GM21515 (cell line): ENCODE results near the gene SMTN.

Experiments used
- ATAC-seq: cut with Tn5 transposase; IDR thresholded peaks from one replicate; pipeline ENCODE4 v1.9.1; 2021; ENCODE audit not compliant: unreplicated experiment

Gene SMTN

DNA sequence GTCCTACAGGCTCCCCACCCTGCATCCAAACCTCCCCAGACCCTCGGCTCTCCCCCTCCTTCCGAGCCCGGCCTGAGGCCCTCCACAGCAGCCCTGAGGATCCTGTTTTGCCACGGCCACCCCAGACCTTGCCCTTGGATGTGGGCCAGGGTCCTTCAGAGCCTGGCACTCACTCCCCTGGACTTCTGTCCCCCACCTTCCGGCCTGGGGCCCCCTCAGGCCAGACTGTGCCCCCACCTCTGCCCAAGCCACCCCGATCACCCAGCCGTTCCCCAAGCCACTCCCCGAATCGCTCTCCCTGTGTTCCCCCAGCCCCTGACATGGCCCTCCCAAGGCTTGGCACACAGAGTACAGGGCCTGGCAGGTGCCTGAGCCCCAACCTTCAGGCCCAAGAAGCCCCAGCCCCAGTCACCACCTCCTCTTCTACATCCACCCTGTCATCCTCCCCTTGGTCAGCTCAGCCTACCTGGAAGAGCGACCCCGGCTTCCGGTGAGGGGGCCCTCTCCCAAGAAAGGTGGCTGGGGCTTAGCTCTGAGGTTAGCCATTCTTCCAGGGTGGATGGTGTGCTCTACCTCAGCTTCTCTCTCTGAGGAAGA is 44.5 kb downstream of the SMTN start:
- no peak for ATAC-seq

GRCh38 chr22:31126128-31126868 is 45.2 kb downstream of the SMTN start:
- no peak for ATAC-seq

GRCh38 chr22:31126869-31127175 is 45.7 kb downstream of the SMTN start:
- no peak for ATAC-seq

DNA sequence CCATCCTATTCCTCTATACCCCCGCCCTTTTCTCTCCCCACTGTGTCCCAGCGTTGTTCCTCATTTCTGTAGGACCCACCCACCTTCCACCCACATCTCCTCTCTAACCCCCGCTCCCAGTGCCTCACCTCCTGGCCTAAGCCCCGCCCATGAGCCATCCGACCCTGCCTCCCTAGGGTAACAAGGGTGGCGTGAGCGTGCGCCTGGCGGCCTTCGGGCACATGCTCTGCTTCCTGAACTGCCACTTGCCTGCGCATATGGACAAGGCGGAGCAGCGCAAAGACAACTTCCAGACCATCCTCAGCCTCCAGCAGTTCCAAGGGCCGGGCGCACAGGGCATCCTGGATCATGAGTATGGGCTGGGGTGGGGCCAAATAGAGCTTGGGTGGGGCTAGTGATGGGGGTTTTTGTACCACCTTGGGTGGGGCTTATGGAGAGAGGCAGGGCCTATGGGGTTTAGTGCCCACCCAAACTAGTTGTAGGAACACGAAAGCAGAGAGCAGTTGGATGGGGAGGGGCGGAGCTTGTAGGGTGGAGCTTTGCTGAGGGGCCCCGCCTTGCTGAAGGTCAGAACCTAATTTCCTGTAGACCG is 46.2 kb downstream of the SMTN start:
- ATAC-seq, result no peak

GRCh38 chr22:31128156-31128555 is 47.0 kb downstream of the SMTN start:
- no peak for ATAC-seq

DNA sequence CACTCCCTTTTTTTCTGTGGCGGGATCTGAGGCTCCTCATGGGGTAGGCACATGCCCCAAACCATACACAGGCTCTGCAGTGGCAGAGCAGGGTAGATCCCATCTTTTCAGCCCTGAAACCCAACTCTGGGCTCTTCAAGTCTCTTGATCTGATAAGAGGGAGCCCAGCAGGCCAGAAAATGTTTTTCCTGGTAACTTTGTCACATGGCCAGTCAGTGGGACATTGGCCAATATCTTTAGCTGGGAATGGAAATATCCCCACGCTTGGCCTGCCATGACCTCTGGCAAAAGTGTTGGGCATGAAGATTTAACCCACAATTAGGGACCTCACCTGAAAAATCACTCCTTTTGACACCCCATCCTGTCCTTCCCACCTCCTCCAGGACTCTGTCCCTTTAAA is 49.8 kb downstream of the SMTN start:
- no peak for ATAC-seq

DNA sequence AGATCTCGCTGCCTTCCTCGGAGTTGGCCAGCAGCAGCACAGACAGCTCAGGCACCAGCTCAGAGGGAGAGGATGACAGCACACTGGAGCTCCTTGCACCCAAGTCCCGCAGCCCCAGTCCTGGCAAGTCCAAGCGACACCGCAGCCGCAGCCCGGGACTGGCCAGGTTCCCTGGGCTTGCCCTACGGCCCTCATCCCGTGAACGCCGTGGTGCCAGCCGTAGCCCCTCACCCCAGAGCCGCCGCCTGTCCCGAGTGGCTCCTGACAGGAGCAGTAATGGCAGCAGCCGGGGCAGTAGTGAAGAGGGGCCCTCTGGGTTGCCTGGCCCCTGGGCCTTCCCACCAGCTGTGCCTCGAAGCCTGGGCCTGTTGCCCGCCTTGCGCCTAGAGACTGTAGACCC is 52.8 kb downstream of the SMTN start:
- no peak for ATAC-seq

DNA sequence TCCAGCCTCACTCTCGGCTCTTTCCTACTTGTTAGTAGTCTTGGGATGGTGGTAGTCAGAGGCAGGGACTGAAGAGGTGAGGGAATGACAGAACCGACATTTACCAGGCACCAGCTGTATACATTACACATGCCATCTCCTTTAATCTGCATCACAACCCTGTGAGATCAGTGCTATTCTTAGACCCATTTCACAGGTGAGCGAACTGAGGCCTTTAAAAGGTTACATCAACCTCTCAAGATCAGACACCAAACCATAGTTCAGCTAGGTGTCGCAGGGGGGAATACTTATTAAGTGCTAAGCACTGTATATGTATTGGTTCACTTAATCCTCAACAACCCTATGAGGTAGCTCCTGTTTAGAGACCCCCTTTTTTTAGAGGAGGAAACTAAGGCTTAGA is 53.6 kb downstream of the SMTN start:
- no peak for ATAC-seq

GRCh38 chr22:31135706-31136105 is 54.6 kb downstream of the SMTN start:
- ATAC-seq, result no peak

- no peak for ATAC-seq
Measured at GRCh38 chr22:31136155-31136554, 55.0 kb downstream of the SMTN start.

DNA sequence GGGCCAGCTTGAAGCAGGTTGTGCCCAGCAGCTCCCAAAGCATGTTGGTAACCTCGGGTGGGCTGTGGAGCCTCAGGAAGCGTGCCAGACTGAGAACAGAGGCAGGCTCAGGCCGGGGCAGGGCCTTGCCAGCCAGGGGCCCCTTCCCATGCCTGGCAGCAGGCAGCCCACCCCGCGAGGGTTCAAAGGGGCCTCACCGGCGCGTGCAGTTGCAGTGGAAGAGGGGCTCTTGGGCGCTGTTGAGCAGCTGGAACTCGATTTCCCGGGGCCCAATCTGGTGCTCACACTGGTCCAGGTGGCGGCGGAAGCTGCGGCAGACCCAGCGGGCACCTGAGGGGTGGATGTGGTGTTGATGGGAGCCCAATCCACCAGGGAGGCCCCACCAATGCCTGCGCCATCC is 55.6 kb downstream of the SMTN start:
- no peak for ATAC-seq

- ATAC-seq, result no peak
Measured at GRCh38 chr22:31137721-31138120, 56.6 kb downstream of the SMTN start.

DNA sequence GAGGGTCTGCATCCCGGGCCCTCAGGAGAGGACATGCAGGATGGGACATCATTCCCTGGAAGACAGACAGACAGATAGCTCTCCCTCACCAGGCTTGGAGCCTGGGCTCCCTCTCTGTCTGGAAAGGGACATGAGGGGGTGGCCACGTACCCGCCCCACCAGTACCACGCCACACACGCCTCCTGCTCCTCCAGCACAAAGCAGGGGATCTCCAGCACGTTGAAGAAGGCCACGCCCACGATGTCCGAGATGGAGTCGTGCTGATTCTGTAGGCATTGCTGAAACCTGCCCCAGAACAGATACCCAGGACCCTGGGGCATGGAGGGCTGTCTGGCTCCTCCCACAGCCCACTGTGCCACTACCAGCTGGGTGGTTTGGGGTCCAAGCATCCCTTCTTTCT is 57.0 kb downstream of the SMTN start:
- no peak for ATAC-seq

- no peak for ATAC-seq
Measured at GRCh38 chr22:31139066-31139465, 57.9 kb downstream of the SMTN start.

GRCh38 chr22:31139866-31140716 is 59.0 kb downstream of the SMTN start, which contains the start of gene PLA2G3:
PLA2G3 (minus strand) TSS chr22:31140508; CDS start chr22:31140354, 154 bp downstream.
- no peak for ATAC-seq

DNA sequence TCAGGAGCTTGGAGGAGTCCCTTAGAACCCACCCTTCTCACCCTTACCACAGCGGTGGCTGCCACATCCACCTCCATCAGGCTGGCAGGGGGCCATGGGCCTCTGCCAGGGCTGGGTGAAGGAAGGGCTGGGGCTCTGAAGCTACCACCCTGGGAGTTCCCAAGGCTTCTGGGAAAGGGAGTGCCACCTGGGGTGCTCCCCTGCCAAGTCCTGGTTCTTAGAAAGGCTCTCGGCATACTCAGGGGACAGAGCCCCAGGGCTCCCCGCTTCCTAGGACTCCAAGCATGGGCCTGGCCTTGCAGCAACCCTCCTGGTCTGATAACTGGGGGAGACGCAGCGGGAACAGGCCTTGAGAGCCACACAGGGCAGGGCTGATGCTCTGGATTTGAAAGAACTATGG is 59.6 kb downstream of the SMTN start:
- ATAC-seq, result no peak

DNA sequence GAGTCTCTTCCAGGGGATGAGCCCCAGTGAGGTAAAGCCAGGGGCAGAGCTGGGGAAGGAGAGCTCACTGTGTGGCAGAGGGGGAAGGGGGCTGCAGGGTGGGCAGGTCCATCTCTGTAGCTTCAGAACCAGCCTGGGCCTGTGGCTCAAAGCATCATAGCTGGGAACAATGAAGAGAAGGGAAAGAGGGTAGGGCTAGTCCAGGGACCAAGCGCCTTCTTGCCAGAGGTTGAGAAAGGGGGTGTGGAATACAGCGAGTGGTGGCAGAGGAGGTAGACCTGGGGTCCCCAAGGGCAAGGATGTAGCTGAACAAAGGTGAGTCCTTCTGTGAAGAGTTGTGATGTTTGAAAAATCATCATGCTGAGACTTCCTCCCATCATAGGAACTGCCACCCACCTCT is 60.4 kb downstream of the SMTN start:
- ATAC-seq, result no peak

DNA sequence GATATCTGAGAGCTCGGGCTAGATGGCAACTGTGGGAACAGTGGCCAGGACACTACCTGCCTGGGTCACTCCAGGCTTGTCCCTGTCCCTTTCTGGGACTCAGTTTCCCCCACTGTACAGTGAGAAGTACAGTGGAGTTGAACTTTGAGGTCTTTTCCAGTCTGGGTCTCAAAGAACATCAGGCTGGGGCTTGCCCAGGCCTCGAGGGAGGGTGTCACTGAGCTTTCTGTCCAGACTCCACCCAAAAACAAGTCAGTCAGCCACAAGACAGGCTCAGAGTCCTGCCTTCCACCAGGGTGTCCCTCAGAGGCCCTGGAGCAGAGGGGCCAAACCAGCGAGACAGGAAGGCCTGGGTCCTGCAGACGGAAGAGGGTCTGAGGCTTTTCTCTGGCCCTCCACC is 61.2 kb downstream of the SMTN start:
- ATAC-seq, result no peak

DNA sequence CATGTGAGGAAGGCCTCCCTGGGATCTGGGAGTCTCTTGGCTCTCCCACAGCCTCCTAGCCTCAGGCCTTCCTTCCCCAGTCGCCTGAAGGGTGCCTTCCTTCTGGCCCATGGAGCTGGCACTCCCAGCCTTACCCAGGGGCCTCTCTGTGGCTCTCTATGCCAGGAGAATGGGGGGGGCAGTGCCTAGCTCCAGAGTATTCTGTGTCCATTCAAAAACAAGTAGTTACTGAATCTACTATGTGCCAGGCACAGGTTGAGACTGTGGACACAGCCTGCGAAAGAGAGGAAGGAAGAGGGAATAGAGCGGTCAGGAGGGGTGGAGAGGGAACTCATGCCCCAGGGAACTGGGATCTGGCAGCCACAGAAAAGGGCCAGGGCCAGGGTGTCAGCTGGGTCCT is 61.9 kb downstream of the SMTN start:
- no peak for ATAC-seq

GRCh38 chr22:31143537-31143936 is 62.4 kb downstream of the SMTN start:
- ATAC-seq, result no peak

- ATAC-seq, result no peak
Measured at GRCh38 chr22:31144223-31144622, 63.1 kb downstream of the SMTN start.

DNA sequence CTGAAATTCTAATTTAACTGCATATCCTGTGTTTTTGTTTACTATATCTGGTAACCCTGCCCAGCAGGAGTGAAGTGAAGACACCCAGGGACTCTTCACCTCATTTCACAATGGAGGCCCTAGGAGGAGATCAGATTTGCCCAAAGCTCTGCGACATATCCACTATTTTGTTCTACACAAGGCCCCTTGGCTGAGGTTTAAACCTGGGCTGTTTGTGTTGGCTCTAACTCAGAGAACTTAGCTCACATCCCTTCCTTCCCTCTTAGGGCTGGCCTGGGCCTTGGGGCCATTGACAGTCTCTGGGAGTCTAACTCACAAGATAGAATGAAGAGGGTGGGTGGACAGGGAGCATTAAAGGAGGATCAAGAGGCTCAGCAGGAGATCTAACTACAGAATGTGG is 67.4 kb downstream of the SMTN start:
- no peak for ATAC-seq
